Dedifferentiated amniotic fluid mesenchymal stem cell (primary cell): Measurements from ENCODE around the gene AMFR.
A peak's percentile ranks its signal among the peaks of the same experiment; 100 is the strongest.
"Not testable (repeated sequence)": the region's sequence is repeated elsewhere in the genome, so short reads cannot be mapped to it uniquely, and the experiment has no call there.

ENCODE experiments used
- DNase-seq: peaks from one replicate; pipeline ENCODE4 v3.0.0-alpha.2; 2016; ENCODE audit errors: extremely low spot score

AMFR gene

GRCh38 chr16:56388209-56388608, 37.1 kb downstream of the AMFR start:
- no peak for DNase-seq

GRCh38 chr16:56387396-56387795, 37.9 kb downstream of the AMFR start:
- DNase-seq = no peak

GRCh38 chr16:56384074-56384721, 41.1 kb downstream of the AMFR start:
- DNase-seq = no peak

GRCh38 chr16:56382901-56383355, 42.4 kb downstream of the AMFR start:
- DNase-seq = no peak

GRCh38 chr16:56382459-56382858, 42.9 kb downstream of the AMFR start:
- DNase-seq = no peak

GRCh38 chr16:56380778-56381485, 44.4 kb downstream of the AMFR start:
- not testable (repeated sequence) for DNase-seq

- DNase-seq = not testable (repeated sequence)
These were observed 46.3 kb downstream of the AMFR start for GRCh38 chr16:56379044-56379443.

- DNase-seq = not testable (repeated sequence)
These were observed 49.6 kb downstream of the AMFR start for GRCh38 chr16:56375792-56376191.

- DNase-seq = no peak
These were observed 52.3 kb downstream of the AMFR start for GRCh38 chr16:56373003-56373402.

GRCh38 chr16:56372013-56372634, 53.2 kb downstream of the AMFR start:
- DNase-seq = no peak

GRCh38 chr16:56371660-56371937, 53.7 kb downstream of the AMFR start:
- no peak for DNase-seq

GRCh38 chr16:56370875-56371659, 54.3 kb downstream of the AMFR start:
- no peak for DNase-seq

GRCh38 chr16:56370185-56370874, 55.0 kb downstream of the AMFR start:
- peak; percentile 23 for DNase-seq

- DNase-seq = no peak
These were observed 56.1 kb downstream of the AMFR start for GRCh38 chr16:56369202-56369601.

GRCh38 chr16:56368545-56368944, 56.8 kb downstream of the AMFR start:
- DNase-seq = no peak

GRCh38 chr16:56367764-56368163, 57.6 kb downstream of the AMFR start:
- DNase-seq = no peak

GRCh38 chr16:56366945-56367344, 58.4 kb downstream of the AMFR start:
- no peak for DNase-seq

GRCh38 chr16:56365552-56365951, 59.8 kb downstream of the AMFR start:
- no peak for DNase-seq

GRCh38 chr16:56364865-56365264, 60.5 kb downstream of the AMFR start:
- no peak for DNase-seq

GRCh38 chr16:56363781-56364565, 61.4 kb downstream of the AMFR start:
- DNase-seq = no peak

GRCh38 chr16:56363181-56363716, 62.1 kb downstream of the AMFR start:
- no peak for DNase-seq
